ENCODE data around the gene FUBP3.
A peak's percentile ranks its signal among the peaks of the same experiment; 100 is the strongest.

The FUBP3 gene, protein sequence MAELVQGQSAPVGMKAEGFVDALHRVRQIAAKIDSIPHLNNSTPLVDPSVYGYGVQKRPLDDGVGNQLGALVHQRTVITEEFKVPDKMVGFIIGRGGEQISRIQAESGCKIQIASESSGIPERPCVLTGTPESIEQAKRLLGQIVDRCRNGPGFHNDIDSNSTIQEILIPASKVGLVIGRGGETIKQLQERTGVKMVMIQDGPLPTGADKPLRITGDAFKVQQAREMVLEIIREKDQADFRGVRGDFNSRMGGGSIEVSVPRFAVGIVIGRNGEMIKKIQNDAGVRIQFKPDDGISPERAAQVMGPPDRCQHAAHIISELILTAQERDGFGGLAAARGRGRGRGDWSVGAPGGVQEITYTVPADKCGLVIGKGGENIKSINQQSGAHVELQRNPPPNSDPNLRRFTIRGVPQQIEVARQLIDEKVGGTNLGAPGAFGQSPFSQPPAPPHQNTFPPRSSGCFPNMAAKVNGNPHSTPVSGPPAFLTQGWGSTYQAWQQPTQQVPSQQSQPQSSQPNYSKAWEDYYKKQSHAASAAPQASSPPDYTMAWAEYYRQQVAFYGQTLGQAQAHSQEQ

DNA sequence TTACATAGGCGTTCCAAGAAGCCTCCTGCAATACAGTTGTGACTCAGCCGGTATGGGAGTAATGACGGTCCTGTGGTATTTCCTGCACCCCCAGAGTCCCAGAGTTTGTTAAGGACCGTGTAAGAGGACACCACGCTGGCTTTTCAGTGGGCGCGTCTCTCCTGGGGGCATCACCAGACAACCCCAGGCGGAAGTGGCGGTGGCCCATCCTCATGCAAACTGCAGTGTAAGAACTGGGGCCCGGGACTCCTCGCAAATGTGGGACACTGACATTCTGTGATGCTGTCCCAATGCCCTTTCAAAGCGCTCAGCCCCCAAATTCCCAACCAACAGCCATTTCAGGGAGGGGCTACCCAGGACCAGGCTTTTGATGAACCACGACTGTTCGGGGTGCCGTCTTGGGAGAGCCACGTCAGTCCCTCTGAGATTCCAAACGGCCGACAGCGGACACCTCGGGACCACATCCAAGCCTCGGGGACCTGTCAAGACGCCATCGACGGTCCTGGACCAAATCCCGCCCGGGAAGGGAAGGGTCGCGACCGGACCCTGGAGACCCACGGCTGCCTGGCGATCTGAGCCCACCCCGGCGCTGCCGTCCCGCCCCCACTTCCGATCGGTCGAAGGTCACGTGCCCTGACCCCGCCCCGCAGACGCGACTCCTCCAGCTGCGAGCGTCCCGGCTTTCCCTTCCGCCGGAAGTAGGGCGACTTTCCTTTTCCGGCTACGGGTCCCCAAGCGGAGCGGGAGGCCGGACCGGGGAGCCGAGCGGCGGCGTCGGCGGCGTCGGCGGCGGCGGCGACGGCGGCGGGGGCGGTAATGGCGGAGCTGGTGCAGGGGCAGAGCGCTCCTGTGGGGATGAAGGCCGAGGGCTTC lies at the start of gene FUBP3:
TSS of gene FUBP3 (plus strand) at position 713 of the 873 bp plus-strand sequence. CDS start at position 817, 104 bp downstream.
- peak; percentile 85 for DNase-seq

- DNase-seq: no peak
Measured at GRCh38 chr9:130530938-130531337, 48.4 kb upstream of the FUBP3 start.

DNA sequence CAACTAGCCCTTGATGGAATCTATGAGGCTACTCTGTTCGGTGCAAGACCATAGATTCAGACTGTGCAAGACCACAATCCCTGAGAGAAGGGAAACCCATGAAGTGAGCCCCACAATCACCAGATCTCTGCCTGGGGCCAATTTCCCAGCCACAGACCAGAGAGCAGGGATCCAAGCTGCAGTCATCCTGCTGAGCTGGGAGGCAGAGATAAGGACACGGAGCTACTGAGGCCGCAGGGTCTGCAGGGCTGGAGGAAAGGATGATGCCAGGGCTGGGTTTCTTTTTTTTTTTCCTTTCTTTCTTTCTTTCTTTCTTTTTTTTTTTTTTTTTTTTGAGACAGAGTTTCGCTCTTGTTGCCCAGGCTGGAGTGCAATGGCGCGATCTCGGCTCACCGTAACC lies 47.7 kb upstream of the FUBP3 start:
- DNase-seq: no peak

- DNase-seq: no peak
Measured at GRCh38 chr9:130532426-130533080, 46.8 kb upstream of the FUBP3 start.

DNA sequence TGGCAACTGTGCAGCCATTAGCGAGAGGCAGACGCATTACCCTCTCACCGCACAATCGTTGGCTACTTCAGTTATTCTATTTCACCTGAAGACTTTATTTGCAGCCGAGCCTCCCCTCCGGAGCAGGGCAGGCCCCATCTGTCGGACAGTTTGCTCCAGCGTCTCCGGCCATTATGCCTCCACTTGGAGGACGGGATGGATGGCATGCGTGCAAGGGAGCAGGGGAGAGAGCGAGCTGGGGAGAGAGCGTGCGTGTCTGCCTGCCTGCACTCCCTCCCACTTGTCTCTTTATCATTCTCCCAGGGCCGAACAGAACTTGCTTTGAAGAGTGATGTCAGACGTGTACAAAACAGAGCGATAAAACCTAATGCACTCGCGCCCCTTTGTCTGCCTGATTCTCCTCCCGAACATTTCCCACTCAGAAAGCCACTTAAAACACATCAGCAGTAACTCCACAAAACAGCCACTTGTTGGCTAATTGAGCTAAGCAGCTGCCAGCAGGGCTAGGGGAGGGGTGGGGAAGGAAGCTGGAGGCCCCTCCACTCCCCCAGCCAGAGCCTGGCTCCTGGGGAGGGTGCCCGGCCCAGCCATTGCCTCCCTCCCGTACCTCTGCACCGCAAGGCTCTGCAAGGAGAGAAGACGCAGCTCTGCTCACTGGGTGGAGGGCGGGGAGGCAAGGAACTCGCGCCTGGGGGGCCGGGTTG lies 43.4 kb upstream of the FUBP3 start:
- DNase-seq: no peak

DNA sequence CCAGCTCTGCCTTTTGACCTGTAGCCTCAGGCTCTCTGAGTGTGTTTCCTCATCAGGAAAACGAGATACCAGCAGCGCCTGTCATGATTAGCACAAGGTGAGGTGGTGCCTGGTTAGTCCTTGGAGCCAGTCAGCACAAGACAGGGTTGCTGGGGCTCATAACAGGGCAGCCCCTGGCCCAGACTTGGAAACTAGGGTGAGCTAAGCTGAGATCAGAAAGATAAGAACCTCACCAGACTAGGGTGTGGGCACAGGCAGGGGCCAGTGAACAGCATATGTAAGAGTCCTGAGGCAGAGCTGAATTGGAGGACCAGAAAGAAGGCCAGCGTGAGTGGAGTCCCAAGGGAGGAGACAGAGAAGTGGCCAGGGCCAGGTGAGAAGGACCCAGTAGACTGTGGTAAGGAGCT lies 42.7 kb upstream of the FUBP3 start:
- no peak for DNase-seq

DNA sequence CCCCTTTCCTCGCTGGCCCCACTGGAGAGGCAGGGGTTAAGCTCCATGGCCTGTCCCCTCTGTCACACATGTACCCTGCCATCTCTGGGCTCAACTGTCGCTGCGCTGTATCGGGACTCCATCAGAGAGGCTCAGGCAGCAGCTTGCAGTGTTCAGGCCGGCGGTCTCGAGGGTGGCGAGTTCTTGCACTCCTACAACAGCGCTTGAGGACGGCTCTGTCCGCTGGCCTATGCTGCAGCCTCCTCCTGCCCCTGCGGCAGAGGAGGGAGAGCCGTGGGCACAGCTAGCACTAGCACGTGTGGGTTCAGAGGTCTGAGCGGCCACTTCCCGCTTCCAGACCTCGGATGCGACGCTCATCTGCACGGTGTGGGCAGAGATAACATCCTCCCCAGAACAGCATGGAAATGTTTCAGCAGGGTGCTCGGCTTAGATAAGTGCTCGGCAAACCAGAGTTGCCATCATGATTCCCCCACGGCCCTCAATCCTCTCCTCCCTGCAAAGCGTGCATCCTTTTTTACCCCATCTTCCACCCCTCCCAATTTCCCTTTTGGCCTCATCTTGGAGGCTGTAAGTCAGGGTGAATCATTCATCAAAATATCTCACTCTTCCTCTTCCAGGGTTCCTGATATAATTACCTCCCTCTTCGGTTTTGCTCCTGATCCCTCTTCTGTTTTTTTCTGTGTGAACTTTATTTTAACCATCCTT lies 41.9 kb upstream of the FUBP3 start:
- no peak for DNase-seq

GRCh38 chr9:130539420-130540223 lies 39.8 kb upstream of the FUBP3 start:
- no peak for DNase-seq

- no peak for DNase-seq
Measured at GRCh38 chr9:130541533-130541932, 37.8 kb upstream of the FUBP3 start.

GRCh38 chr9:130542038-130542437 lies 37.3 kb upstream of the FUBP3 start:
- DNase-seq: no peak

DNA sequence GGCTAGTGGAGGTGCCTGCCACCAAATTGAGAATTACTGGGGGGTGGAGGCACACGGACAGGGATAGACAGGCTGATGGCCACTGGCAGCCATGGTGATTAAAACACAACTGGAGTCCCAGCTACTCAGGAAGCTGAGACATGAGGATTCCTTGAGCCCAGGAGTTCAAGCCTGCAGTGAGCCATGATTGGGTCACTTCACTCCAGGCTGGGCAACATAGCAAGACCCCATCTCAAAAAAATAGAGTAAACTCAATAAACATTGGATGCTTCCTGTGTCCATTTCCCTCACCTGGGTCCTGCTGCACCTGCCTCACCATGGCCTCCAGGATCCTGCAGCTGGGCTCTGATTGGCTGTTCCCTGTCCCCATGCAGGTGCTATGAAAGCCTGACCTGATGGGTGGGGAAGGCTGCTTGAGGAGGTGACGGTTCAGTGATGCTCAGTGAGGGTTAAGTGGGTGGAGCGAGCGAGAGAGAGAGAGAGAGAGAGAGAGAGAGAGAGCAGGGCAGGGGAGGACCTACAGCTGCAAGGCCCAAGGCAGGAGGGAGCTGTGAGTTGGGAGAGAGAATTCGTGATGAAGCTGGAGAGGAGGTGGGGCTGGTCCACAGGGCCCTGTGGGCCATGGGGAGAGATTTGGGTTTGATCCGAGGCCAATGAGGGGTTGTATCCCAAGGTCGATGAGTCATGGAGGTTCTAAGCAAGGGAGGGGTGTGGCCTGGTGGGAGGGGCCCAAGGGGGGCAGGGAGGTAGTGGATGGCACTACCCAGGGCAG lies 36.7 kb upstream of the FUBP3 start:
- DNase-seq: no peak

GRCh38 chr9:130543368-130543767 lies 36.0 kb upstream of the FUBP3 start:
- no peak for DNase-seq

DNA sequence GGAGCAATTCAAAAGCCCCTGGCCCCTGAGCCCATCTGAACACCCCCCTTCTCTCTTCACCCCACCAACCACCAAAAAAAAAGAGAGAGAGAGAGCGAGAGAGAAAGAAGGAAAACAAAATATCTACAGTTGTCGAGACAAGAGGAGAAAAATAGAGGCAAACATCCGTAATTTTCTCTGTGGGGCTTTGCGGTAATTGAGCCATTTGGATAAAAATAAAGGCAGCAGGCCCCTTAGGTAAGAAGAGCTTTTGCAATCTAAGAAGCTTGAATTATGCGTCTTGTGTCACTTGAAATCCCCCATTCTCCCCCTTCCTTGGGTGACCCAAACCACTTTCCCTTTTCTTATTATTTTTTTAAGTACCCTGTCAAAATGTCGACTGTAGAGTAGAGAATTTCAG lies 35.5 kb upstream of the FUBP3 start:
- DNase-seq: no peak

- DNase-seq: no peak
Measured at GRCh38 chr9:130544364-130544763, 35.0 kb upstream of the FUBP3 start.

DNA sequence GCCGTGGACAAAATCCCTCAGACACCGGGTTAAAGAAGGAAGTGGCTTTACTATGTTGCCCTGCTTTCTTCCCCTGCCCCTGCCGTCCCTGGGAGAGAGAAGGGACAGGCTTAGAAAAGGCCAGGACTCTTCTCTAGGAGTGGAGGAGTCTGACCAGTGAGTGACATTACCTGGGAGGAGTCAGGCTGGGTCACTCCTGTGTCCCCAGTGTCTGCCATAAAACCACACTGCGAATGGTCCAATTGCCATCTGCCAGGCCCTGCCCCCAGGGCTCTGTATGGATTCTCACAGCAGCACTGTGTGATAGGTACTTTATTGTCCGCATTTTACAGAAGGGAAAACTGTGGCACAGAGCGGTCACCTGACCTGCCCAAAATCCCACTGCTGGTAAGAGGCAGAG lies 31.3 kb upstream of the FUBP3 start:
- DNase-seq: no peak

DNA sequence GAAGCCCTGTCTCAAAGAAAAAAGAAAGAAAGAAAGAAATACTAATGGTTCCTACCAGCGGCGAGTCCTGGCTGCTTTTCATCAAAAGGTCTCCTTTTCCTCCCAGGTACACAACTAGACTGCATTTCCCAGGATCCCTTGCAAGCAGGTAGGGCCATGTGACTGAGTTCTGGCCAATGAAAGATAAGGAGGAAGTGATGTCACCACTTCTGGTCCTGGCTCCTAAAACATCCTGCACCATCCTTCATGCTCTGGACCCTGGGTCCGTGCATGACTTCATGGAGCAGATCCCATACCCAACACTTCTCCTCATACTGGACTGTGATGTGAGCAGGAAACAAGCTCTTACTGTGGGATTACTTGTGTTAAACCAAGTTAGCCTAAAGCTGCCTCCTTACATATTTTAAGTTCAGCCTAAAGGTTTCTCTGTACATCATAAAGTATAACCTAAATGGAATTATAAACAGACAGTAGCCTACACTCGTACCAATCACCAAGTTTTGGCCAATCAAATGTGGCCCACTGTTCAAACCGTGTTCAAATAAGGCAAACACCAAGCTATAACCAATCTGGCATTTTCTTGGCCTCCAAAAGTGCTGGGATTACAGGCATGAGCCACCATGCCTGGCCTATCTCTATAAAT lies 30.2 kb upstream of the FUBP3 start:
- no peak for DNase-seq

DNA sequence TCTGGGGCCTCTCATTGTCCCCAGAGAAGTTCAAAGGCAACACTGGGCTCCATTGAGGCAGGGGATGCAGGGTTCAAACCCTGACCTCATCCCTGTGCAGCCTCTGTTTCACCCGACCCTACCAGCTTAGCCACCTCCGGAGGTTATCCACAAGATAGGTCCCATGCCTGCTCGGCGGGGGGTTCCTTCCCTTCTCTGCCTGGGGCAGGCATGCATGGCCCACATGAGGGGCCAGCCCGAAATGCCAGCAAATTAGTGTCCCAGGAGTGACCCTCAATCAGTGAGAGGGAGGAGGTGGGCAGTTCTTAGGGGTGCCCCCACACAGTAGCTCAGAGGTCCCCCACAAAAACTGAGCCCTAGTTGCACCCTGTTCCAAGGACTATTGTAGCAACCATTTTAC lies 24.8 kb upstream of the FUBP3 start:
- no peak for DNase-seq

DNA sequence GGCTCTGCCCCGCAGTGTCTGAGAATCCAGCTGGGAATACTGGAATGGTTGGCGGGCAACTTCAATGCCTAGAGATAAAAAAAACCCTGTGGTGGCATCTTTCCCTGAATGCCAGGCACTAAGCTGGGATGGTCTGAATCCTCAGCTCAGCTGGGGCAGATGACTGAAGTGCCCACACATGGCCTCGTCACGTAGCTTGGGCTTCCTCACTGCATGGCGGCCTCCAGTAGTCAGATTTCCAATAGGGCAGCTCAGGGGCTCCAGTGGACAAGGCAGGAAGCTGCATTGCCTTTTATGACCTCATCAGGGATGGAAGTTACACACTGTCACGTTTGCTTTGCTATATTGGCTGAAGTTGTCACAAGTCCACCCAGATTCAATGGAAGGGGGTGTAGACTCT lies 24.3 kb upstream of the FUBP3 start:
- no peak for DNase-seq

DNA sequence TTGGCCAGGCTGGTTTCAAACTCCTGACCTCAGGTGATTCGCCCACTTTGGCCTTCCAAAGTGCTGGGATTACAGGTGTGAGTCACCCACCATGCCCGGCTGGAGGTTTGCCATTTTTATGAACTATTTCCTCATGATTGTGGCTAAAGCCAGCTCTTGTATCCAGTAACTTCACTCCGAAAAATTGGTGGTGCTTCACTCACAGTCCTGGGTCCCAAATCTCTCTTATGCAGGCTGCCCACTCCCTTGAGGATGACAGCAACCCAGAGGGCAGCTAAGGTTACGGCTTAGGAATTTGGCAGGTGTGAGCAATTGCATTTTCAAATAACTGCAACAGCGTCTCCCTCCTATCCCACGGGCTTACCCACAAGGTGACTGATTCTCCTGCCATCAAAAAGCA lies 23.4 kb upstream of the FUBP3 start:
- no peak for DNase-seq

Measured in activated gamma-delta T cell treated with Interleukin-2 at 50 U/mL for 16 hours (primary cell).